Stimulated activated effector memory CD8-positive, alpha-beta T cell treated with anti-CD3 and anti-CD28 coated beads, Interleukin-12 subunit alpha, Interleukin-12 subunit beta, amount 100 ng/mL, for 72 hours (primary cell): ENCODE results near the gene CHST3.

Experiments used
- ATAC-seq: fragments of 150-1000 bp; cut with Tn5 transposase; 2 replicates; pipeline ENCODE4 v1.10.0; 2021
- DNase-seq, 2 donors: peaks; one replicate each; pipeline ENCODE4 v3.0.0; 2021 to 2022; ENCODE audit warnings: low spot score in 2 of 2
- H3K27ac Mint-ChIP-seq: one replicate; pipeline ENCODE4 v1.8.0; 2022; ENCODE audit warnings: mild to moderate bottlenecking, mixed read lengths
- H3K36me3 Mint-ChIP-seq: one replicate; pipeline ENCODE4 v1.8.0; 2022; ENCODE audit warnings: mild to moderate bottlenecking, mixed read lengths
- H3K4me1 Mint-ChIP-seq: one replicate; pipeline ENCODE4 v1.8.0; 2022; ENCODE audit warnings: mixed read lengths
- H3K4me3 Mint-ChIP-seq: one replicate; pipeline ENCODE4 v1.8.0; 2022; ENCODE audit warnings: mild to moderate bottlenecking, mixed read lengths
- H3K9me3 Mint-ChIP-seq: one replicate; pipeline ENCODE4 v1.8.0; 2022; ENCODE audit warnings: mixed read lengths

CHST3 gene

DNA sequence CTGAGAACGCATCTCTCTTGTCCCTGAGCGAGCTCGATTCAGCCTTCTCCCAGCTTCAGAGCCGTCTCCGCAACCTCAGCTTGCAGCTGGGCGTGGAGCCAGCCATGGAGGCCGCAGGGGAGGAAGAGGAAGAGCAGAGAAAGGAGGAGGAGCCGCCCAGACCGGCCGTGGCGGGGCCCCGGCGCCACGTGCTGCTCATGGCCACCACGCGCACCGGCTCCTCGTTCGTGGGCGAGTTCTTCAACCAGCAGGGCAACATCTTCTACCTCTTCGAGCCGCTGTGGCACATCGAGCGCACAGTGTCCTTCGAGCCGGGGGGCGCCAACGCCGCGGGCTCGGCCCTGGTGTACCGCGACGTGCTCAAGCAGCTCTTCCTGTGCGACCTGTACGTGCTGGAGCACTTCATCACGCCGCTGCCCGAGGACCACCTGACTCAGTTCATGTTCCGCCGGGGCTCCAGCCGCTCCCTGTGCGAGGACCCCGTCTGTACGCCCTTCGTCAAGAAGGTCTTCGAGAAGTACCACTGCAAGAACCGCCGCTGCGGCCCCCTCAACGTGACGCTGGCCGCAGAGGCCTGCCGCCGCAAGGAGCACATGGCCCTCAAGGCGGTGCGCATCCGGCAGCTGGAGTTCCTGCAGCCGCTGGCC lies 43.2 kb downstream of the CHST3 start:
- no peaks in the 10 kb centered on the region for H3K4me1 Mint-ChIP-seq

GRCh38 chr10:72008096-72008981 lies 44.1 kb downstream of the CHST3 start:
- Mint-ChIP-seq H3K9me3 (no peaks in the 10 kb centered on the region), H3K27ac (no peak overlapping the region), H3K4me3 (no peak overlapping the region), H3K36me3 (peaks cover 4% of the 10 kb centered on the region), H3K4me1 (no peaks in the 10 kb centered on the region)
- ATAC-seq (no peak), DNase-seq (no peak)

More for the DNA sequence above, 43.2 kb downstream of the CHST3 start:
- Mint-ChIP-seq H3K9me3 (no peaks in the 10 kb centered on the region), H3K27ac (no peak overlapping the region), H3K36me3 (peaks cover 2% of the 10 kb centered on the region), H3K4me3 (no peak overlapping the region)
- ATAC-seq (no peak), DNase-seq (no peak)

GRCh38 chr10:72009051-72009424 lies 44.8 kb downstream of the CHST3 start:
- H3K4me3 Mint-ChIP-seq: no peak overlapping the region
- ATAC-seq (no peak), DNase-seq (no peak)
- peaks cover 4% of the 10 kb centered on the region for H3K36me3 Mint-ChIP-seq
- H3K9me3 Mint-ChIP-seq: no peaks in the 10 kb centered on the region
- no peaks in the 10 kb centered on the region for H3K4me1 Mint-ChIP-seq
- no peak overlapping the region for H3K27ac Mint-ChIP-seq

DNA sequence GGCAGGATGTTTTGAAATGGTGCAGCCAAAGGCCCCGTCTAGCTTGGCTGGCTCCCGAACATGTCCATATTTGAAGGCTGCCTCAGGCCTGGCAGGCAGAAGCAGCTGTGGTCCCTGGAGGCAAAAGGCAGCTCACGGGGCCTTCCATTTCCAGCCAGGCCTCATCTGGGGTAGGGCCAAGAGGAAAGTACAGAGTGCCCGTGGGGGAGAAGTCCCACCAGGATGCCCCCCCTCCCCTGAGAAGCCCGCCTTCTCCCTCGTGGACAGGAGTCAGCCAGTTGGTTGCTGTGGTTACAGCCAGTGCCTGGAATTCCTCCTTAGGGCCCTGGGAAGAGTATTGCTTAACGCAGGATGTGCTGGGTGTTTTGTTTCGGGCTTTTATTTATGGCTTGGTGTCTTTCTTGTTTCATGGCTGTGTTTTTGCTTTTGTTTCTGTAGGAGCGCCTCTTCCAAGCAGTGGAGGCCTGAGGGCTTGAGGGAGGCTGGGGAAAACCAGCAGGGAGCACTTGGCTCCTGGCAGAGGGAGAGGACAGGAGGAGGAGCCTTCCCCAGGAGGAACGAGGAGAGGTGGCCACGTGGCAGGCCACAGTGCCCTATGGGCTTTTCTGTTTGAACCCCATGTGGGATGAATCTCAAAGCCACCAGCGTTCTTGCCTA lies 45.4 kb downstream of the CHST3 start:
- Mint-ChIP-seq H3K27ac (no peak overlapping the region), H3K4me3 (no peak overlapping the region), H3K36me3 (peaks cover 4% of the 10 kb centered on the region), H3K4me1 (no peaks in the 10 kb centered on the region), H3K9me3 (no peaks in the 10 kb centered on the region)
- DNase-seq (no peak), ATAC-seq (no peak)

DNA sequence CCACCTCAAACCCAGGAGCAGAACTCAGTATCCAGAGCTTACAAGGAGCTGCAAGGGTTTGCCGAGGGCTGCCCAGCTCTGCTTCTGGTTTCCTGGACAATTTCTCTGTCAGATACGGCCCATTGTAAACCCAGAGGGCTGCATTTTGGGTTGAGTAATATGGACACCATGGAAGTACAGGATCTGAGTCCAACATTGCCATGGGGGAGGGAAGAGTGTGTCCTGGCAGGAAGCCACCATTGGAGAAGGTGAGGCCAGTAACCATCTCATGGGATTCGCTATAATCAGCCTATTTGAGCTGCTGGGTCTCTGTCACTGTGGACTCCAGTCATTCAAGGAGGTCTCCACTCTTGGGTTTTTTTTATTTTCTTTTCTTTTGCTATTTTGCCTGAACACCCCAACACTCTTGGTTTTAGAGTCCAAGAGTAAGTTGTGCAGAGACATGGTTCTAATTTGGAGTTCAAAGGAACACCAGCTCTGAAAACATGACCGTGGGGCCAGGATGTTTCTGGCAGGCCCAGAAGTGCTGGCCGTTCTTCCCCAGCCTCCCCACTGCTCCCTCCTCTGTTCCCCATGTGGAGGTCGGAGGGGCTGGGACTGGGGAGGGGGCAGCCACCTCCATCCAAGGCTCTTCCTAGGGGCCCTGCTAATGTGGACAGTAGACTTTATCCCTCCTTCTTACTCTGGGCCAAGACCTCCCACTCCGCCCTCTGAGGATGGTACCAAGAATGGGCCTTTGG lies 46.2 kb downstream of the CHST3 start:
- Mint-ChIP-seq H3K9me3 (no peaks in the 10 kb centered on the region), H3K36me3 (peaks cover 4% of the 10 kb centered on the region), H3K4me3 (no peak overlapping the region), H3K4me1 (no peaks in the 10 kb centered on the region), H3K27ac (no peak overlapping the region)
- DNase-seq (no peak), ATAC-seq (no peak)

DNA sequence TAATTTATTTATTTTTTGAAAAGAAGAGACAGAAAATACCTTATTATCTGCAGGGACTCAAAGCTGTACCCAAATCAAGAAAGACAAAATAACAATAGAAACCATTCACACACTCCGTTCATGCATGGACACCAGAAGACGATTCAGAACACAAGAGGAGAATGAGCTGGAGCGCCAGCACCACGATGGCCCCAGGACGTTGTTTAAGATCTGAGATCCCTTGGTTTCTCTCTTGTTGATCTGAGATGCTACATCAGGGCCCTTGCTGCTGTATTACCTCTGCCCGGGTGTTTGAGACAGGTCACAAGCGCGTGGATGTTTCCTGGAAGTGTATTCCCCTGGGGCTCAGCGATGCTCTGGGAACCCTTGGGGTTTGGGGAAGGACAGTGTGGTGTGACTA lies 46.8 kb downstream of the CHST3 start:
- no peak for DNase-seq
- H3K27ac Mint-ChIP-seq: no peak overlapping the region
- no peak overlapping the region for H3K4me3 Mint-ChIP-seq
- peaks cover 4% of the 10 kb centered on the region for H3K36me3 Mint-ChIP-seq
- H3K4me1 Mint-ChIP-seq: no peaks in the 10 kb centered on the region
- ATAC-seq: no peak
- no peaks in the 10 kb centered on the region for H3K9me3 Mint-ChIP-seq

DNA sequence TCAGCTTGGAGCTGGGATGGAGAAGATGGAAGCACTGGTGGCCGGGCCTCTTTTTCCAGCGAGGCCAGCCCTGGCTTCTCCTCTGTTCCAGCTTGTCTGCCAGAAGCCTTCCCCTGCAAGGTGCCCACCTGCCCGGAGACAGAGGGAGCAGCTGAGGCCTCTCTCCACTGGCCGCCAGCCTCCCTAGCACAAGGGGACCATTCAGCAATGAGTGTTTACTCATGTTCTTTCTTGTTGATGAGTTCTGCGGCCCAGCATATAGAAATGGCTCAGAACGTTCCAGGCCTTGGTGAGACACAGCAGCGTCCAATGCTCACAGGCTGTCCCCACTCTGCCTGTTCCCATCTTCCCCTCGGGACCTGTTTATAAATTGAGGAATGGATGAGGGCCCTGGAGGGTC lies 47.3 kb downstream of the CHST3 start:
- no peaks in the 10 kb centered on the region for H3K4me1 Mint-ChIP-seq
- no peak for ATAC-seq
- no peak for DNase-seq
- no peak overlapping the region for H3K4me3 Mint-ChIP-seq
- H3K27ac Mint-ChIP-seq: no peak overlapping the region
- peaks cover 4% of the 10 kb centered on the region for H3K36me3 Mint-ChIP-seq
- no peaks in the 10 kb centered on the region for H3K9me3 Mint-ChIP-seq

DNA sequence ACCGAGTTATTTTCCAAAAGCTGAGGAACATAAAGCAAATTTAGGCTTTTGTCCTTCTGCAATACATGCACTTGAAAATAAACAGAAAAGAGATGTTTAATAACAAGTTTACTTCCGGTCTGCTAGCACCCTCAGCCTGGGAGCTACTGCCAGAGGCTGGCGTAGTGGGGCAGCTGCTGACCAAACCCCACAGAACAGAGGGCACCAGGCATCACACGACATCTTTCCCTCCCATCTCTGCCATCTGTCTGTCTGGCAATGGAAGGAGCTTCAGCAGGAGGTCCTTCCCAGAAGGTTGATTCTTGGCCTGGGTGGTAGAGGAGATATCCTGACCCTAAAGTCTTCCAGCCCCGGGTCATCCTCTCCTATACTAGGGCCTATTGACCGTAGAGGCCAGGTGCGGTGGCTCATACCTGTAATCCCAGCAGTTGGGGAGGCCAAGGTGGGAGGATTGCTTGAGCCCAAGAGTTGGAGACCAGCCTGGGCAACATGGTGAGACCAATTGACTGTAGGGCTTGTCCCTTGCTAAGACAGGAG lies 47.8 kb downstream of the CHST3 start:
- no peaks in the 10 kb centered on the region for H3K4me1 Mint-ChIP-seq
- H3K4me3 Mint-ChIP-seq: no peak overlapping the region
- no peak for ATAC-seq
- no peak overlapping the region for H3K27ac Mint-ChIP-seq
- H3K36me3 Mint-ChIP-seq: peaks cover 4% of the 10 kb centered on the region
- DNase-seq: no peak
- no peaks in the 10 kb centered on the region for H3K9me3 Mint-ChIP-seq

DNA sequence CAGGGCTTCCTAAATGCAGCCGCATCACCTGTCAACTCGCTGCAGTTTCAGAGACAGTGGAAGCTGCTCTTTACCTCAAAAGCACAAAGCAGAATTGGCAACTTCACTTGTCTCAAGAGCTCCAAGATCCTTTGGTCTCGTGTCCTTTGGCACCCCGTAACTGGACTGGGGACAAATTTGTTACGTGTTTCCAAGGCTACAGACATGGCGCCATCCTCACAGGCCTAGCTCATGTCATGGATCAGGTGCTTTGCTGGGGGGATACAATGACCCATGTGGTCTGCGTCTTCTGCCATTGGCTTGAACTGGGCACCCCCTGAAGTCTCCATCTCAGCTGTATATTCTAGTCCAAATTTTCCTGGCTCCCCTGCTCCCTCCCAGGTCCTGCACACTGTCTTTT lies 48.6 kb downstream of the CHST3 start:
- Mint-ChIP-seq H3K27ac (no peak overlapping the region), H3K4me3 (no peak overlapping the region), H3K36me3 (peaks cover 4% of the 10 kb centered on the region), H3K9me3 (no peaks in the 10 kb centered on the region), H3K4me1 (no peaks in the 10 kb centered on the region)
- ATAC-seq (no peak), DNase-seq (no peak)

DNA sequence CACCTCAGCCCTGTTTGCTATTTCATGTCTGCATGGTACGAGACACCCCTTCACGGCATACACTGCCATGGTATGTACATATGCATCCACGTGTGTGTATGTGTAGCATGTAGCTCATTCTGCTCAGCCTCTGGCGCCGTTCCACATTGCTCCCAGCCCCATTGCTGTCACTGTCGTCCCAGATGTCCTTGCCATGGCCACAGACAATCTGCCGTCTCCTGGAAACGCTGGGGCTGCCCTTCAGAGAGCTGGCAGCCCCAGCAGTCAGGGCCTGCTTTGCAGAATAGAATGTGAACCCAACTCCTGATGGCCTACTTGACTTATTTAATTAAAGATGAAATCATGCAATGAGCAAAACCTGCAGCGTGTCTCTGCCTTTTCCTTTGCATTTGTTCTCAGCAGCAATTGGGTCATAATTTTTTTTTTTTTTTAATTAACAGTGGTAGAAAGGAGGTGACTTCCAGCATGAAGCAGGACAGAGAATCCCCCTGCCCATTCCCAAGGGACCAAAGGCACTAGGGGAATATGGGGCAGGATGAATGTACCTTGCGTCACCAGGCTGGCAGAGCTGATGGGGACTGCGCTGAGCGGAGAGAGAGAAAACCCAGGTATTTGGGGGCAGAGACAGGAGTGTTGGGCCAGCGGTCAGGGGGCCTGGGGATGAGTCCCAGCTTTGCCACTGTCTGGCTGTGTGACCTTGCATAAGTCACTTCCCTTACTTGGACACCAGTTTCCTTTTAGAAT lies 49.2 kb downstream of the CHST3 start:
- peaks cover 4% of the 10 kb centered on the region for H3K36me3 Mint-ChIP-seq
- no peaks in the 10 kb centered on the region for H3K9me3 Mint-ChIP-seq
- H3K4me3 Mint-ChIP-seq: no peak overlapping the region
- ATAC-seq: no peak
- no peaks in the 10 kb centered on the region for H3K4me1 Mint-ChIP-seq
- H3K27ac Mint-ChIP-seq: no peak overlapping the region
- no peak for DNase-seq

DNA sequence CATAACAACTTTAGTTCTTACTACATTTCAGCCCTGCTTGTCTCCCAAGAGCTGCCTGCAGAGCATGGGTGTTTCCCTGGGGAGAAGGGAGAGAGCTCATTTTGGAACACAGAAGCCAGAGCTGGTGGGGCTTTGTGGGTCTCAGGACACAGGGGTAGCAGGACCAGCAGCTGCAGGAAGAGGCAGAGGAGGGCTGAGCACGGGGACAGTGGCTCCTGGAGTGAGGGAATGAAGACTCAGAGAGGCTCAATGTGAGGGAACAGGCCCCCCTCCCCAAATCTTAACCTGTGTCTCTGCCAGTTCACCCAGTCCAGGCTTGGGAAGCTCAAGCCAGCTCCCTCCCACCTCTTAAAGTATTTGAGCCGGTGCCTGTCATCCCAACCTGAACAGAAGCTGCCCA lies 50.0 kb downstream of the CHST3 start:
- no peak overlapping the region for H3K4me3 Mint-ChIP-seq
- no peak for DNase-seq
- no peak overlapping the region for H3K27ac Mint-ChIP-seq
- no peak for ATAC-seq
- no peaks in the 10 kb centered on the region for H3K4me1 Mint-ChIP-seq
- no peaks in the 10 kb centered on the region for H3K9me3 Mint-ChIP-seq
- peaks cover 4% of the 10 kb centered on the region for H3K36me3 Mint-ChIP-seq

DNA sequence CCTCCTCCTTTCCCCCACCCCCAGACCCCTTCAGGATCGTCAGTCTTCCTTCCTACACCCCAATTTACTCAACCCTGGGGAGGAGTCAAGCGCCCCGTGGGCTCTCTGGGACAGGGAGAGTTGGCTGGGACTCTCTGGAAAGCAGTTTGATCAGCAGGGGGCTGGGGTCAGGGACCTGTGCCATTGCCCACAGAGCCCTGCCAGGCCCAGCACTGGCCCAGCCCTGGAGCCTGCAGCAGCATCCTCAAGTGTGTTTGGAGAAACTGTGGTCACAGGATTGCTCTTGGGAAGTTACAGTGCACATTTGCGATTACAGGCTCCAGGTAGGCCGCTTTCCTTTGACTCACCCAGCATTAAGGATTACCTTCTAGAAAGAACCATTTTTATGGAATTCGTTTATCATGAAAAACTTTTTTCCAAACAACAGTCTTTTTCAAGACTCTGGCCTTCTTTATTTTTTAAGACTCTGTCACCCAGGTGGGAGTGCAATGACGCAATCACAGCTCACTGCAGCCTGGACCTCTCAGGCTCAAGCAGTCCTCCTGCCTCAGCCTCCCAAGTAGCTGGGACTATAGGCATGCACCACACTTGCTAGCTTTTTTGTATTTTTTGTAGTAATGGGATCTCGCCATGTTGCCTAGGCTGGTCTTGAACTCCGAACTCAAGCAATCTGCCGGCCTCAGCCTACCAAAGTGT lies 50.7 kb downstream of the CHST3 start:
- Mint-ChIP-seq H3K36me3 (peaks cover 4% of the 10 kb centered on the region), H3K9me3 (no peaks in the 10 kb centered on the region), H3K4me1 (no peaks in the 10 kb centered on the region), H3K27ac (no peak overlapping the region), H3K4me3 (no peak overlapping the region)
- ATAC-seq (no peak), DNase-seq (no peak)

DNA sequence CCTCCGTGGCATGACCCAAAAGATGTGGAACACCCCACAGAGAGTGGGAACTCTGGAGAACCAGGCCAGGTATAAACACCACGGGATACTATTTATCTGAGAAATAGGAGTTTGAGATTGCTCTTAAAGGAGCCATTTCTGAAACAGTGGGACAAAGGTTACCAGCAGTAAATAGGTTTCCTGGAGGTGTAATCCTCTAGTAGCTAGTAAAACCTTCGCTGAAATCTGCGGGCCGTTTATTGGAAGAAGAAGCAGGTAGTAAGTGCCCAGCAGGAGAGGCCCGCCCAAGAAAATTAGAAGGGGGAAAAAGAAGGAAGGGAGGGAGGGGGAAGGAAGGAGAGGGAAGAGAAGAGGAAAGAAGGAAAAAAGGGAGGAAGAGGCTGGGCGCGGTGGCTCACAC lies 51.6 kb downstream of the CHST3 start:
- Mint-ChIP-seq H3K4me3 (no peak overlapping the region), H3K27ac (no peak overlapping the region), H3K9me3 (no peaks in the 10 kb centered on the region), H3K36me3 (peaks cover 4% of the 10 kb centered on the region), H3K4me1 (peaks cover under 1% of the 10 kb centered on the region)
- ATAC-seq (no peak), DNase-seq (no peak)

- DNase-seq (no peak), ATAC-seq (no peak)
- H3K9me3 Mint-ChIP-seq: no peaks in the 10 kb centered on the region
- H3K36me3 Mint-ChIP-seq: peaks cover 4% of the 10 kb centered on the region
- H3K4me3 Mint-ChIP-seq: no peak overlapping the region
- no peak overlapping the region for H3K27ac Mint-ChIP-seq
- peaks cover 7% of the 10 kb centered on the region for H3K4me1 Mint-ChIP-seq
Measured at GRCh38 chr10:72016608-72017300, 52.6 kb downstream of the CHST3 start.
